CD4-positive, alpha-beta T cell treated with Interleukin-10 for 1 hour (primary cell): ENCODE results near the gene IBSP.

ENCODE experiments used
- DNase-seq: peaks from one replicate; pipeline ENCODE4 v3.0.0-alpha.2; 2020

Gene IBSP

GRCh38 chr4:87799301-87800113 is at the start of gene IBSP:
Gene IBSP (plus strand): TSS chr4:87799554. CDS start chr4:87802362, 2,808 bp downstream.
- no peak for DNase-seq

- no peak for DNase-seq
Observed at GRCh38 chr4:87749883-87750282, 49.5 kb upstream of the IBSP start.

- DNase-seq, result no peak
Observed at GRCh38 chr4:87758270-87758669, 41.1 kb upstream of the IBSP start.

GRCh38 chr4:87762311-87762710 is 37.0 kb upstream of the IBSP start:
- no peak for DNase-seq

GRCh38 chr4:87781569-87781968 is 17.8 kb upstream of the IBSP start:
- no peak for DNase-seq

GRCh38 chr4:87783781-87784180 is 15.6 kb upstream of the IBSP start:
- DNase-seq, result no peak

GRCh38 chr4:87785731-87786509 is 13.4 kb upstream of the IBSP start:
- DNase-seq, result no peak

GRCh38 chr4:87802858-87803257 is 3.5 kb downstream of the IBSP start:
- no peak for DNase-seq

GRCh38 chr4:87803421-87803820 is 4.1 kb downstream of the IBSP start:
- DNase-seq, result no peak

GRCh38 chr4:87804871-87805270 is 5.5 kb downstream of the IBSP start:
- DNase-seq, result no peak

GRCh38 chr4:87805971-87806370 is 6.6 kb downstream of the IBSP start:
- DNase-seq, result no peak

GRCh38 chr4:87806520-87806919 is 7.2 kb downstream of the IBSP start:
- no peak for DNase-seq

GRCh38 chr4:87807402-87807801 is 8.0 kb downstream of the IBSP start:
- DNase-seq, result no peak

GRCh38 chr4:87811977-87812376 is 12.6 kb downstream of the IBSP start:
- no peak for DNase-seq

- DNase-seq, result no peak
Observed at GRCh38 chr4:87819281-87819919, 20.0 kb downstream of the IBSP start.

- no peak for DNase-seq
Observed at GRCh38 chr4:87823200-87823599, 23.8 kb downstream of the IBSP start.

- DNase-seq, result no peak
Observed at GRCh38 chr4:87823724-87824123, 24.4 kb downstream of the IBSP start.

GRCh38 chr4:87824352-87824751 is 25.0 kb downstream of the IBSP start:
- DNase-seq, result no peak

- DNase-seq, result no peak
Observed at GRCh38 chr4:87832669-87833068, 33.3 kb downstream of the IBSP start, which contains the start of gene MEPE. Gene MEPE (plus strand): TSS chr4:87832969. CDS start chr4:87834715, 1,746 bp downstream.

GRCh38 chr4:87834401-87834800 is 35.0 kb downstream of the IBSP start:
- DNase-seq, result no peak

- DNase-seq, result no peak
Observed at GRCh38 chr4:87835197-87835596, 35.8 kb downstream of the IBSP start.

- no peak for DNase-seq
Observed at GRCh38 chr4:87835743-87836142, 36.4 kb downstream of the IBSP start.

GRCh38 chr4:87838205-87838604 is 38.9 kb downstream of the IBSP start:
- DNase-seq, result no peak
